GM12874 (cell line): Measurements from ENCODE around the gene IMMT.

Experiments used
- CTCF ChIP-seq: IDR thresholded peaks from 2 replicates; pipeline ENCODE4 v1.5.1; 2011; ENCODE audit warnings: low read depth, mild to moderate bottlenecking, control low read depth, low read length, moderate library complexity; ENCODE audit not compliant: insufficient read depth

IMMT gene

DNA sequence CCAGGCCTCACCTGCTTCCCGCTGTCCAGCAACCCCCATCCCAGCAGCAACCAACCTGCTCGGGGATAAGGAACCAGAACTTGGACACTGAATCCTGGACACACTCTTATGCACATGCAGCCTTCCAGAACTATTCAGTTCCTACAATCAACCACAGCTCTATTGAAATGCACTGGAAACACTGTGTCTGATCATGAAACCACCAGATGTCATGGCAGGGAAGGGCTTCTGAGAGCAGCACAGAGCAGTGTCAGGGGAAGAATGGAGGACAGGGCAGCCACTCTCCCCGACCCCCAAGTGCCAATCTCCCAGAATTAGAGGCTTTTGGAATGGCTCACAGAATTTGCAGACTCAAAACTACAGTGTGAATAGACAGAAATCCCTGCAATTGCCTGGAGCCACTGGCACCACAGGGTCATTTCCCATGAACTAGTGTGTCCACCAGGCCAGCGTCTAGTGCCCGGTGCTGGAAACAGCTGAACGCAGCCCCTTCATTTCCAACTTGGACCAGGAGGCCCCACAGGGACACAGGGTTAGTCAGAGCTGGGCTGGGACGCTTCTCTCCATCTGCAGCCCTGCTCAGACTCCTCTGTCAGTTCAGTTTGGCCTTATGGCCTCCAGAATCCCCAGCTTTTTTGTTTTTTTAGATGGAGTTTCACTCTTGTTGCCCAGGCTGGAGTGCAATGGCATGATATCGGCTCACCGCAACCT, 29.5 kb upstream of the IMMT start:
- TF ChIP-seq CTCF, result no peak

DNA sequence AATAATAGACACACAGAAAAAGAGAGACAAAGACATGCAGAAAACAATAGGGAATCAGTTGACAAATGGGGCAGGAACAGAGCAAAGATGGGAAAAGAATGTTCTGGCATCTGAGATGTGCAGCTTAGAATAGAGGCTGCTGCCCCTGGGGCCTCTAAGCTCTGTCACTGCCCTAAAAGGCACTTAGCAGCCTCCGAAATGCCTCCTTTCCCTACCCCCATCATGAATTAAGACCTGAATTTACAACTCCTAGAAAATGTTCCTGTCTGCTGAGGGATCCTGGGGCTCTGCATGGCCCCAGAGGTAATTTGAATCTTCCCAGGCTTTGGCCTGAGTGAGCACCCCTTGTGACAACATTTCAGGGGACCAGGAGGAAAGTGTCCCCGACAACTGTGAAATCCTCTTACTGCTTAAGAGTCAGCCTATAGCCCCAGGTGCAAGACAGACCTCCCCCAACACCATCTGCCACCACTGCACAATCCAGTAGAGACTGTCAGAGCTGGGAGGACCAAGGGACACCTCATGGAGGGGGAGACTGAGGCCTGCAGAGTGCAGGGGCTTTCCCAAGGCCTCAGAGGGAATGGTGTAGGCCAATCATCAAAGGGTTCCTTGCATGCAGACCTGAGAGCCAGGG, 28.8 kb upstream of the IMMT start:
- no peak for TF ChIP-seq CTCF

GRCh38 chr2:86223140-86223926, 28.1 kb upstream of the IMMT start:
- no peak for TF ChIP-seq CTCF

- peak; percentile 86 for TF ChIP-seq CTCF
These were observed 25.9 kb upstream of the IMMT start for GRCh38 chr2:86221066-86221684.

DNA sequence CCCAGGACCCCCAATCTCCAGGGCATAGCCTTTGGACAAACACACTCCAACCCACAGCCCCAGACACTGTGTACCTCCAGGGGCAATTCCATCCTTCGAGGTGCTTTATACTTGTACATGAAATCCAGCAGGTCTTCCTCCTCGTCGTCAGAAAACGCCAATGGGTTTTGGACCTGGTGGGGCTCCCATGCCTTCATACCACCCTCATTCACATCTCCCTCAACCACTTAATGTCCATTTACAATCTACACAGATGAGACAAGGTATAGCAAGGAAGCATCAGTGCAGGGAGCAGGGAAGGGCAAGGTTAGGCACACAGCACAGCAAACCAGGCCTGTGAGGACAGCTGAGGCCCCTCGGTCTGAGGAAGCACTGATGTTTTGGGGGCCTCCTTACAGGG, 24.6 kb upstream of the IMMT start:
- TF ChIP-seq CTCF, result no peak

DNA sequence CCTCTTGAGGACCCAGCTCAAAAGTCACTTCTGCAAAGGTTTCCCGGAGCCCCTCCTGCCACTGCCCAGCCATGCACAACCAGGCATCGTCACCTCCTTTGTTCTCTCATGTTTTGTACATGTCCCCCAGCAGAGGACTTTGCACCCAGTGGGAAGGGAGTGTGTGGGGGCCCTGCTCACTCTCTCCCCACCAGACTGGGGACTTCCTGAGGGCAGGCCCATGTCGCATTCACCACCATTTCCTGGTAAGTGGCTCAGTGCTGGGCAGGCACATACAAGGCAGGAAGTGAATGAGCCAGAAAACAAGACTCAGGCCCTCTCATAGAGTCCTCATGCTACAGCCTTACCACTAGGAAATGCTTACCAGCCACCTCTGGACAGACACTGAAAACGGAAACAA, 22.9 kb upstream of the IMMT start:
- no peak for TF ChIP-seq CTCF
